ENCODE results near the gene PPFIA2.

Gene PPFIA2

GRCh38 chr12:81386101-81386500, 373.0 kb downstream of the PPFIA2 start:
- Histone ChIP-seq H2BK15ac (ENCODE audit: low read depth, poor library complexity, severe bottlenecking) (no peak overlapping the region), H3K9ac (ENCODE audit: low read length) (no peak overlapping the region), H3K4ac (ENCODE audit: low read depth in 1 of 2, low read length in 2 of 2) (no peak overlapping the region), H3K36me3 (ENCODE audit: control insufficient read depth in 1 of 2, insufficient read depth in 2 of 2, low read depth in 1 of 2, low read length in 2 of 2) (peaks cover 0 to 3% of the 10 kb centered on the region in 2 experiments), H2AK5ac (ENCODE audit: low read length, severe bottlenecking) (no peak overlapping the region), H2BK5ac (ENCODE audit: low read depth, low read length, poor library complexity, severe bottlenecking) (no peak overlapping the region), H3K4me3 (ENCODE audit: insufficient read depth in 1 of 2, low read depth in 1 of 2, low read length in 2 of 2) (no peak overlapping the region), H3K27ac (ENCODE audit: low read length, poor library complexity, severe bottlenecking) (no peak overlapping the region), H3K18ac (ENCODE audit: low read depth in 1 of 2, low read length in 2 of 2) (no peak overlapping the region), H3K23ac (ENCODE audit: low read length in 2 of 2) (no peak overlapping the region), H3K79me1 (replicated peaks; ENCODE audit: low read length, poor library complexity, severe bottlenecking) (no peaks in the 10 kb centered on the region), H2BK12ac (ENCODE audit: low read length in 2 of 2) (no peak overlapping the region), H3K4me2 (ENCODE audit: low read length, poor library complexity, severe bottlenecking) (no peak overlapping the region), H3K9me3 (ENCODE audit: control insufficient read depth, low read length) (no peaks in the 10 kb centered on the region), H3K4me1 (ENCODE audit: control insufficient read depth, insufficient read depth, low read depth, low read length) (no peaks in the 10 kb centered on the region), H2BK120ac (ENCODE audit: low read depth, low read length) (no peak overlapping the region), H3K14ac (ENCODE audit: low read length in 2 of 2) (no peak overlapping the region), H2AFZ (ENCODE audit: low read depth, low read length) (no peak overlapping the region), H4K91ac (ENCODE audit: low read length) (no peak overlapping the region), H4K8ac (ENCODE audit: low read length) (no peak overlapping the region), H3K27me3 (ENCODE audit: control insufficient read depth in 1 of 2, insufficient read depth in 1 of 2, low read length in 2 of 2) (no peaks in the 10 kb centered on the region)
- no peak for DNase-seq
- 100% methylated on average over 1 of the region's 1 CpG for WGBS

GRCh38 chr12:81381951-81382350, 377.2 kb downstream of the PPFIA2 start:
- Histone ChIP-seq H2BK5ac (ENCODE audit: low read depth, low read length, poor library complexity, severe bottlenecking) (no peak overlapping the region), H3K9ac (ENCODE audit: low read length) (no peak overlapping the region), H3K23ac (ENCODE audit: low read length in 2 of 2) (no peak overlapping the region), H3K4me3 (ENCODE audit: insufficient read depth in 1 of 2, low read depth in 1 of 2, low read length in 2 of 2) (no peak overlapping the region), H2BK12ac (ENCODE audit: low read length in 2 of 2) (no peak overlapping the region), H2AFZ (ENCODE audit: low read depth, low read length) (no peak overlapping the region), H3K4ac (ENCODE audit: low read depth in 1 of 2, low read length in 2 of 2) (no peak overlapping the region), H3K36me3 (ENCODE audit: control insufficient read depth in 1 of 2, insufficient read depth in 2 of 2, low read depth in 1 of 2, low read length in 2 of 2) (peaks cover 0 to 3% of the 10 kb centered on the region in 2 experiments), H4K8ac (ENCODE audit: low read length) (no peak overlapping the region), H3K14ac (ENCODE audit: low read length in 2 of 2) (no peak overlapping the region), H3K27ac (ENCODE audit: low read length, poor library complexity, severe bottlenecking) (no peak overlapping the region), H2BK120ac (ENCODE audit: low read depth, low read length) (no peak overlapping the region), H3K18ac (ENCODE audit: low read depth in 1 of 2, low read length in 2 of 2) (no peak overlapping the region), H4K91ac (ENCODE audit: low read length) (no peak overlapping the region), H3K9me3 (ENCODE audit: control insufficient read depth, low read length) (no peaks in the 10 kb centered on the region), H3K4me1 (ENCODE audit: control insufficient read depth, insufficient read depth, low read depth, low read length) (no peaks in the 10 kb centered on the region), H3K27me3 (ENCODE audit: control insufficient read depth in 1 of 2, insufficient read depth in 1 of 2, low read length in 2 of 2) (no peaks in the 10 kb centered on the region), H3K79me1 (replicated peaks; ENCODE audit: low read length, poor library complexity, severe bottlenecking) (no peaks in the 10 kb centered on the region), H2AK5ac (ENCODE audit: low read length, severe bottlenecking) (no peak overlapping the region), H2BK15ac (ENCODE audit: low read depth, poor library complexity, severe bottlenecking) (no peak overlapping the region), H3K4me2 (ENCODE audit: low read length, poor library complexity, severe bottlenecking) (no peak overlapping the region)
- 100% methylated on average over 1 of the region's 1 CpG for WGBS
- DNase-seq = no peak

- Histone ChIP-seq H3K9ac (ENCODE audit: low read length) (no peak overlapping the region), H2BK120ac (ENCODE audit: low read depth, low read length) (no peak overlapping the region), H2BK12ac (ENCODE audit: low read length in 2 of 2) (no peak overlapping the region), H3K36me3 (ENCODE audit: control insufficient read depth in 1 of 2, insufficient read depth in 2 of 2, low read depth in 1 of 2, low read length in 2 of 2) (peaks cover 0 to 1% of the 10 kb centered on the region in 2 experiments), H3K79me1 (replicated peaks; ENCODE audit: low read length, poor library complexity, severe bottlenecking) (no peaks in the 10 kb centered on the region), H2AFZ (ENCODE audit: low read depth, low read length) (no peak overlapping the region), H4K8ac (ENCODE audit: low read length) (no peak overlapping the region), H3K4me1 (ENCODE audit: control insufficient read depth, insufficient read depth, low read depth, low read length) (no peaks in the 10 kb centered on the region), H2AK5ac (ENCODE audit: low read length, severe bottlenecking) (no peak overlapping the region), H3K18ac (ENCODE audit: low read depth in 1 of 2, low read length in 2 of 2) (no peak overlapping the region), H3K14ac (ENCODE audit: low read length in 2 of 2) (no peak overlapping the region), H3K27ac (ENCODE audit: low read length, poor library complexity, severe bottlenecking) (no peak overlapping the region), H3K23ac (ENCODE audit: low read length in 2 of 2) (no peak overlapping the region), H3K4me2 (ENCODE audit: low read length, poor library complexity, severe bottlenecking) (no peak overlapping the region), H3K4ac (ENCODE audit: low read depth in 1 of 2, low read length in 2 of 2) (no peak overlapping the region), H2BK15ac (ENCODE audit: low read depth, poor library complexity, severe bottlenecking) (no peak overlapping the region), H3K27me3 (ENCODE audit: control insufficient read depth in 1 of 2, insufficient read depth in 1 of 2, low read length in 2 of 2) (no peaks in the 10 kb centered on the region), H3K4me3 (ENCODE audit: insufficient read depth in 1 of 2, low read depth in 1 of 2, low read length in 2 of 2) (no peak overlapping the region), H2BK5ac (ENCODE audit: low read depth, low read length, poor library complexity, severe bottlenecking) (no peak overlapping the region), H4K91ac (ENCODE audit: low read length) (no peak overlapping the region), H3K9me3 (ENCODE audit: control insufficient read depth, low read length) (no peaks in the 10 kb centered on the region)
- DNase-seq = no peak
- 93% methylated on average over 2 of the region's 4 CpGs for WGBS
These were observed 380.4 kb downstream of the PPFIA2 start for GRCh38 chr12:81378601-81379285.

GRCh38 chr12:81377771-81378170, 381.4 kb downstream of the PPFIA2 start:
- Histone ChIP-seq H2BK12ac (ENCODE audit: low read length in 2 of 2) (no peak overlapping the region), H3K79me1 (replicated peaks; ENCODE audit: low read length, poor library complexity, severe bottlenecking) (no peaks in the 10 kb centered on the region), H3K23ac (ENCODE audit: low read length in 2 of 2) (no peak overlapping the region), H2BK120ac (ENCODE audit: low read depth, low read length) (no peak overlapping the region), H4K8ac (ENCODE audit: low read length) (no peak overlapping the region), H3K4me2 (ENCODE audit: low read length, poor library complexity, severe bottlenecking) (no peak overlapping the region), H2AK5ac (ENCODE audit: low read length, severe bottlenecking) (no peak overlapping the region), H3K18ac (ENCODE audit: low read depth in 1 of 2, low read length in 2 of 2) (no peak overlapping the region), H2BK5ac (ENCODE audit: low read depth, low read length, poor library complexity, severe bottlenecking) (no peak overlapping the region), H3K9ac (ENCODE audit: low read length) (no peak overlapping the region), H3K36me3 (ENCODE audit: control insufficient read depth in 1 of 2, insufficient read depth in 2 of 2, low read depth in 1 of 2, low read length in 2 of 2) (no peaks in the 10 kb centered on the region), H2AFZ (ENCODE audit: low read depth, low read length) (no peak overlapping the region), H3K27me3 (ENCODE audit: control insufficient read depth in 1 of 2, insufficient read depth in 1 of 2, low read length in 2 of 2) (no peaks in the 10 kb centered on the region), H3K4me1 (ENCODE audit: control insufficient read depth, insufficient read depth, low read depth, low read length) (no peaks in the 10 kb centered on the region), H3K4me3 (ENCODE audit: insufficient read depth in 1 of 2, low read depth in 1 of 2, low read length in 2 of 2) (no peak overlapping the region), H3K14ac (ENCODE audit: low read length in 2 of 2) (no peak overlapping the region), H3K9me3 (ENCODE audit: control insufficient read depth, low read length) (no peaks in the 10 kb centered on the region), H2BK15ac (ENCODE audit: low read depth, poor library complexity, severe bottlenecking) (no peak overlapping the region), H3K27ac (ENCODE audit: low read length, poor library complexity, severe bottlenecking) (no peak overlapping the region), H3K4ac (ENCODE audit: low read depth in 1 of 2, low read length in 2 of 2) (no peak overlapping the region), H4K91ac (ENCODE audit: low read length) (no peak overlapping the region)
- WGBS = 88% methylated on average over 4 of the region's 4 CpGs
- DNase-seq = no peak
